NCI-H748 treated with DMSO at 0.1 percent for 48 hours (cell line): ENCODE results near the gene CTU2.

Experiments
- DNase-seq: peaks from one replicate; lab custom pipeline; 2025; lab: John Stamatoyannopoulos, UW

CTU2 gene

DNA sequence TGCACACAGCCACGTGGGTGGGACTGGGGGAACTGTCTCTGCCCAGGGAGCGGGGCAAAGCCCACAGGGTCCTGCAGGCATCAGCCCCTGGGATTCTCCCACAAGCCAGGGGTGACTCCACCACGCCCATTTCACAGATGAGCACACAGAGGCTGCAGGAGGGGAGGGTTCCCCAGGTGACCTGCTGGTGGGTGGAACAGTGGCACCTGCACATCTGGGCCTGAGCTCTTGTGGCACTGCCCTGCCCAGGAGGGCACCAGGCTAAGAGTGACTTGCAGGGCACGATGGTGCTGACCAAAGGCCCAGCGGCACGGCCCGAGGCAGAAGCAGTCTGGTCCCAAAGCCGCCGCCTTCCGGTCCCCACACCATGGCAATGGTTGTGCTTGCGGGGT is 54.8 kb downstream of the CTU2 start:
- no peak for DNase-seq

DNA sequence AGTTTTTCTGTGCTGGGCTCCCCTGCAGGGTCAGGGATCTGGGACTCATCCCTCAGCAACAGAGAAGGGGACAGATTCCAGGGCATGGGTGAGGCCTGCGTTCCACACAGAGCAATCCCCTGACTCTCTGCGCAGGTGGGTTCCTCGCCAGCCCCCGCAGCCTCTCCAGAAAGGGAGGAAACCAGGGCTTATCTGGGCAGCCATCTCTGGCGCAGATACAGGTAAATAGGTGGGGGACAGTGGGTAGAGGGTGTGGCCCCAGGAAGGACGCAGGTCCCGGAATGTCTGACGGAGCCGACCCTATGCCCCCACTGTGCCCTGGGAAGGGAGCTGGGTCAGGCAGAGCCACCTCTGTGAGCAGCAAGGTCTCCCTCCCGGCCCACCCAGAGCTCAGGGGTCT is 55.5 kb downstream of the CTU2 start:
- no peak for DNase-seq

DNA sequence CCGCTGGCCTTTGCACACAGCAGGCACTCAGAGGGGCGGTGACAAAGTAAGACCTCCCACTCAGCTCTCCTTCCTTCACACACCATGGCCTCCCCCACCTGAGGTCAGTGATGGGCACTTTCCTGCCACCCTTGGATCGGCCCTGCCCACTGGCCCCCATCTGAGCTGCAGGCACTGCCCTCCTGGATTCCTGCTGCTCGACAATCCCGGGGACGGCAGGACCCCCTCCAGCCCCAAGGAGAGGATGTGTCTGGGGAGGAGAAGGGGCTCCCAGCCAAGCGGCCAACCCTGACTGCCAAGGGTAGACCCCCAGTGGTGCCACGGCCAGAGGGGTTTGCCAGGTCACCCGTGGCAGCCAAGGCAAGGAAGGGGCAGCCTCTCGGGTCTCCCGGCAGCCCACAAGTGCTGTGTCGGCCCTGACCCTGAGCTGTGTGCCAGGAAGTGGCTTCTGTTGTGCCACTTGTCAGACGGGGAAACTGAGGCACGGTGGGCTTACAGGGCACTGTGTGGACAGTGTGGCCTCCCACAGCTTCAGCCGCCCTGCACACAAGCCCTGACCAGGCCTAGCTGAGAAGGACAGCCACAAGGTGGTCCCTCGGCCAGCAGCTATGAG is 56.1 kb downstream of the CTU2 start:
- DNase-seq: no peak

DNA sequence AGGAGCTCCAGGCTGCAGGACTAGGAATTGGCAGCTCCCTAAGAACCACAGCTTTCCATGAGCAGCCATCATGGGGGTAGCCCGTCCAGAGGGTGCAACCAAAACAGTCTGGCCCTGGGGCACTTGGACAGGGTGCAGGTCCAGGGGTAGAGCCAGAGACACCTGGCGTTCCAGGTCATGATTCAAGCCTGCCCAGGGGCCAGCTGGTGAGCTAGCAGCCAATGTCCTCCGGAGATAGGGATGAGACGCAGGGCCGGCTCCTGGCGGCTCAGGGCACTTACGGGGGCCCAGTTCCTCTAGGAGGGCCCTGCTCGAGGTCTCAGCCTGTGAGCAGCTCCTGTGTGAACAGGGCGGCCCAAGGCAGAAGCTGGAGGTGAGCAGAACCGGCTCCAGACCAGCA is 56.6 kb downstream of the CTU2 start:
- no peak for DNase-seq

DNA sequence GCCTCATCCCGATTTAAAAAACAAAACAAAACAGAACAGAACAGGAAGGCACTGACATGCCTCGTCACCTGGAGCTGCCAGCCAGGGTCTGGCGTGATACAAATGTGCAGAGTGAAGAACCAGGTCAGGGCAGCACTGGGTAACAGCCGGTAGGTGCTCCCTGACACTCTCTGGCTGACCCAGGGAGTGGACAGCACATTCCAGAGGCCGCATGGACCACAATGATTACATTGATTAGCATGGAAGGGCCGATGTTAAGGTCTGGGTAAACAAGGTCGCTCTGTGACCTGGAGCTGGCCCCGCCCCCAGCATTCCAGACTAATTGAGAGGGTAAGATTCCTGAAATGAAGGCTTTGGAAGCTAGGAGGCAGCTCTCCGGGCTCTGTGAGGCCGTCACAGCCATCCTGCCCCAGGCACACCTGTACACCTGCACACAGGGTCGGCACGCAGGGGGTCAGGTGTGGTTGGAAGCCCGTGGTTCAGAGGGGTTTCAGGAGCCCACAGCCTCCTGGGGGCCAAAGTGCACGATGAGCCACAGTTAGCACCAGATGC is 57.3 kb downstream of the CTU2 start:
- no peak for DNase-seq

DNA sequence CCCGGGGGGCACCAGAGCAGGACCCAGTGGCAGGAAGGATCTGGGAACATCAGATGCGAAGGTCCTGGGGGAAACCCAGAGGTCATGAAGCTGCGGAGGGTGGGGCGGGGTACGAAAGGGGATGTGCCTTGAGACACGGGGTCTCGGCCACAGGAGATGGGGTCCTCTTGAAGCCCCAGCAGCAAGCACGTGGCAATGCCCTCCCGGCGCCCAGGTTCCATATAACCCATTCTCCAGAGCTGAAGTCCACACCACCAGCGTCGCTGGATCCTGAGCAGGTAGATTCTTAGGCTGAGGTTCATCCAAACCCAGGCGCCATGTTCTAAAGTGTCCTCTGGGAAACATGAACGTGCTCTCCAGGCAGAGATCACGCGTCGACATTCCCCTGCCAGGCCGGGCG is 57.8 kb downstream of the CTU2 start:
- no peak for DNase-seq

DNA sequence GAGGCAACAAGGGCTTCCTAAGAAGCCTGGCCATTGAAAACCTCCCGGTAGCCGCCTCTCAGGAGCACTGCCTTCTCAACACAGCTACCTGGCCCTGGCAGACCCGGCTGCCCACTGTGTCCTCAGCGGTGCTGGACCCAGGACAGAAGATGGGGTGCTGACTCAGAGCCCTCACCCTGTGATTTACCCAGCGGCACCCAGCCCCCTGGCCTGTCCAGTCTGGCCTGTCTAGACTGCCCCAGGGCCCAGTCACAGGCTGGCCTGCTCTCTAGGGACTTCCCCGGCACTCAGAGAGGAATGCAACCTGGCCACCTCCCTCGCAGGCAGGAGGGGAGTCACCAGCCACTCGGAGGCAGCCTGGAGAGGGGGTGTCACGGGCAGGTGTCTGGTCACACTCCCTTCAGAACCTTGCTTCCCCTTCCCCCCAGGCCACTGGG is 58.6 kb downstream of the CTU2 start:
- no peak for DNase-seq
